Loucy (cell line): Measurements from ENCODE around the gene DLG2.

Experiments
- H2AFZ ChIP-seq: fragments of 200-600 bp; sonication (generic); 2 replicates; pipeline ENCODE4 v1.6.0; 2016; ENCODE audit warnings: antibody characterized with exemption, mild to moderate bottlenecking, low read length, moderate library complexity
- H3F3A ChIP-seq: fragments of 200-600 bp; 2 replicates; pipeline ENCODE4 v1.6.0; 2016; ENCODE audit warnings: antibody characterized with exemption, low read depth, mild to moderate bottlenecking
- H3K27me3 ChIP-seq: fragments of 200-600 bp; sonication (generic); 2 replicates; pipeline ENCODE4 v1.6.1; 2014; ENCODE audit warnings: low read length, mild to moderate bottlenecking; ENCODE audit not compliant: insufficient read depth, poor library complexity, severe bottlenecking
- H3K36me3 ChIP-seq: fragments of 200-600 bp; sonication (generic); 2 replicates; pipeline ENCODE4 v1.6.1; 2016; ENCODE audit warnings: low read length; ENCODE audit not compliant: insufficient read depth
- H3K4me1 ChIP-seq: fragments of 200-600 bp; sonication (generic); 2 replicates; pipeline ENCODE4 v1.5.1; 2014; ENCODE audit warnings: low read length, mild to moderate bottlenecking; ENCODE audit not compliant: insufficient read depth, poor library complexity, severe bottlenecking
- H3K4me2 ChIP-seq: fragments of 200-600 bp; sonication (generic); 2 replicates; pipeline ENCODE4 v1.6.0; 2014; ENCODE audit warnings: antibody characterized with exemption, low read length, low read depth, mild to moderate bottlenecking; ENCODE audit not compliant: poor library complexity, severe bottlenecking
- H3K4me3 ChIP-seq: fragments of 200-600 bp; sonication (generic); 2 replicates; pipeline ENCODE4 v1.5.1; 2014; ENCODE audit warnings: low read length, mild to moderate bottlenecking, mixed read lengths; ENCODE audit not compliant: poor library complexity, severe bottlenecking
- H3K79me2 ChIP-seq: fragments of 200-600 bp; sonication (generic); 2 replicates; pipeline ENCODE4 v1.6.1; 2014; ENCODE audit warnings: low read length; ENCODE audit not compliant: insufficient read depth
- H3K9ac ChIP-seq: fragments of 200-600 bp; sonication (generic); 2 replicates; pipeline ENCODE4 v1.6.0; 2014; ENCODE audit warnings: mild to moderate bottlenecking, low read depth, low read length, moderate library complexity; ENCODE audit not compliant: poor library complexity, severe bottlenecking
- H3K9me2 ChIP-seq: fragments of 200-600 bp; sonication (generic); replicated peaks from 2 replicates; pipeline ENCODE4 v1.6.1; 2016; ENCODE audit warnings: low read depth, low read length, mixed read lengths
- H3K9me3 ChIP-seq: fragments of 200-600 bp; sonication (generic); 2 replicates; pipeline ENCODE4 v1.6.1; 2014; ENCODE audit warnings: mild to moderate bottlenecking, antibody characterized with exemption, low read length, low read depth; ENCODE audit not compliant: insufficient read depth
- H4K20me1 ChIP-seq: fragments of 200-600 bp; sonication (generic); 2 replicates; pipeline ENCODE4 v1.6.0; 2014; ENCODE audit warnings: antibody characterized with exemption, low read length, mild to moderate bottlenecking; ENCODE audit not compliant: insufficient read depth, poor library complexity, severe bottlenecking
- CTCF ChIP-seq: fragments of 200-600 bp; sonication (generic); conservative IDR thresholded peaks from 2 replicates; pipeline ENCODE4 v1.5.1; 2014; ENCODE audit warnings: mild to moderate bottlenecking, antibody characterized with exemption, low read length
- EZH2phosphoT487 ChIP-seq: fragments of 200-600 bp; IDR thresholded peaks from 2 replicates; pipeline ENCODE4 v1.6.1; 2018; ENCODE audit warnings: antibody characterized with exemption, mild to moderate bottlenecking, moderate library complexity, borderline replicate concordance

Gene DLG2

GRCh38 chr11:83922318-83922717 lies 1704.8 kb downstream of the DLG2 start:
- Histone ChIP-seq H4K20me1 (no peaks in the 10 kb centered on the region), H2AFZ (no peak overlapping the region), H3F3A (no peaks in the 10 kb centered on the region)

GRCh38 chr11:83921447-83922192 lies 1705.5 kb downstream of the DLG2 start:
- no peaks in the 10 kb centered on the region for H3K79me2 ChIP-seq
- no peaks in the 10 kb centered on the region for H3K9me3 ChIP-seq
- no peaks in the 10 kb centered on the region for H3K36me3 ChIP-seq
- no peaks in the 10 kb centered on the region for H4K20me1 ChIP-seq
- no peak for TF ChIP-seq EZH2phosphoT487
- no peak for TF ChIP-seq CTCF
- no peaks in the 10 kb centered on the region for H3K4me1 ChIP-seq
- H3K9me2 ChIP-seq = no peaks in the 10 kb centered on the region
- H3K9ac ChIP-seq = no peak overlapping the region
- H3K4me2 ChIP-seq = no peak overlapping the region
- H3K4me3 ChIP-seq = no peak overlapping the region
- H3K27me3 ChIP-seq = no peaks in the 10 kb centered on the region
- H2AFZ ChIP-seq = no peak overlapping the region
- no peaks in the 10 kb centered on the region for H3F3A ChIP-seq

More at GRCh38 chr11:83922318-83922717, 1704.8 kb downstream of the DLG2 start:
- no peaks in the 10 kb centered on the region for H3K36me3 ChIP-seq
- H3K27me3 ChIP-seq = no peaks in the 10 kb centered on the region
- H3K9me2 ChIP-seq = no peaks in the 10 kb centered on the region
- no peak overlapping the region for H3K9ac ChIP-seq
- no peak overlapping the region for H3K4me3 ChIP-seq
- H3K4me2 ChIP-seq = no peak overlapping the region
- H3K4me1 ChIP-seq = no peaks in the 10 kb centered on the region
- TF ChIP-seq CTCF = no peak
- TF ChIP-seq EZH2phosphoT487 = no peak
- no peaks in the 10 kb centered on the region for H3K79me2 ChIP-seq
- H3K9me3 ChIP-seq = no peaks in the 10 kb centered on the region

DNA sequence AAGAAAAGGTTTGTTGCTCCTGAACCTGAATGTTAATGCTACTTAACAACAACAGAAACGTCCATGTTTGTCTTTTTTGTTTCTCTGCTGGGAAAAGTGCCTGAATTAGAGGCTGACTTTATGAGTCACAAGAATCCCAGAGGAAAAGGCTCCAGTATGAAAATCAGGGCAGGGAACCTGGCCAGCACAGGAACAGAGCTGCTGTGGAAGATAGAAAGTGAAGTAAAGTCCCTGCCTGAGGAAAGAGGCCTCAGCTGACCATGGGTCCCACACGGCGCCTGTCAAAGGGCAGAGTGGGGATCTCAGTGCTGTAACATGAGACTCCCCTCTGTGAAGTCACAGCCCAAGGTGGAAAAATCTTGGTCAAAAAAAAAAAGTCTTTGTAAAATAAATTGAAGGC lies 1708.7 kb downstream of the DLG2 start:
- Histone ChIP-seq H3K79me2 (no peaks in the 10 kb centered on the region), H2AFZ (no peak overlapping the region), H3K9me3 (no peaks in the 10 kb centered on the region), H3F3A (no peaks in the 10 kb centered on the region), H3K27me3 (no peaks in the 10 kb centered on the region), H4K20me1 (no peaks in the 10 kb centered on the region), H3K4me2 (no peak overlapping the region), H3K9ac (no peak overlapping the region), H3K4me1 (no peaks in the 10 kb centered on the region), H3K9me2 (no peaks in the 10 kb centered on the region), H3K4me3 (no peak overlapping the region), H3K36me3 (no peaks in the 10 kb centered on the region)
- TF ChIP-seq CTCF (no peak), EZH2phosphoT487 (no peak)
